NCI-H2196 treated with DMSO at 0.1 percent for 48 hours (cell line): ENCODE data around the gene TENM4.

Source experiments
- DNase-seq: peaks from one replicate; lab custom pipeline; 2025; ENCODE audit not compliant: unreplicated experiment; lab: John Stamatoyannopoulos, UW

TENM4 gene

GRCh38 chr11:79440571-79441460 lies at the start of gene TENM4:
Gene TENM4, minus strand, starts transcription at chr11:79441030. Its CDS starts 371,086 bp downstream, at chr11:79069944.
- DNase-seq = no peak

GRCh38 chr11:79488286-79488685 lies 47.5 kb upstream of the TENM4 start:
- DNase-seq = no peak

GRCh38 chr11:79487412-79487811 lies 46.6 kb upstream of the TENM4 start:
- no peak for DNase-seq

- no peak for DNase-seq
Observed at GRCh38 chr11:79486242-79486984, 45.6 kb upstream of the TENM4 start.

GRCh38 chr11:79485694-79486093 lies 44.9 kb upstream of the TENM4 start:
- DNase-seq = no peak

- DNase-seq = no peak
Observed at GRCh38 chr11:79484872-79485271, 44.0 kb upstream of the TENM4 start.

- no peak for DNase-seq
Observed at GRCh38 chr11:79482800-79483199, 42.0 kb upstream of the TENM4 start.

GRCh38 chr11:79481795-79482194 lies 41.0 kb upstream of the TENM4 start:
- DNase-seq = no peak

GRCh38 chr11:79480864-79481263 lies 40.0 kb upstream of the TENM4 start:
- DNase-seq = no peak

- DNase-seq = no peak
Observed at GRCh38 chr11:79472819-79473529, 32.1 kb upstream of the TENM4 start.

- DNase-seq = no peak
Observed at GRCh38 chr11:79471071-79471844, 30.4 kb upstream of the TENM4 start.

- DNase-seq = no peak
Observed at GRCh38 chr11:79470161-79470560, 29.3 kb upstream of the TENM4 start.

- no peak for DNase-seq
Observed at GRCh38 chr11:79467761-79468160, 26.9 kb upstream of the TENM4 start.

GRCh38 chr11:79466411-79466810 lies 25.6 kb upstream of the TENM4 start:
- DNase-seq = no peak

GRCh38 chr11:79465160-79465559 lies 24.3 kb upstream of the TENM4 start:
- DNase-seq = no peak

GRCh38 chr11:79461666-79462645 lies 21.1 kb upstream of the TENM4 start:
- DNase-seq = no peak

GRCh38 chr11:79461144-79461543 lies 20.3 kb upstream of the TENM4 start:
- no peak for DNase-seq

- DNase-seq = no peak
Observed at GRCh38 chr11:79458709-79459108, 17.9 kb upstream of the TENM4 start.

GRCh38 chr11:79456501-79456900 lies 15.7 kb upstream of the TENM4 start:
- DNase-seq = no peak

- DNase-seq = no peak
Observed at GRCh38 chr11:79453617-79454016, 12.8 kb upstream of the TENM4 start.
